Measurements from ENCODE around the gene PKLR. TPM values are rescaled to one million over a fixed set of nuclear protein-coding genes. Genes with fewer than 3 reads are reported as not detected.
A peak's percentile ranks its signal among the peaks of the same experiment; 100 is the strongest.

The PKLR gene
- total RNA-seq, 2 donors from 2014 or later, result not detected

GRCh38 chr1:155268630-155269029 is 32.6 kb downstream of the PKLR start:
- TF ChIP-seq CTCF (IDR thresholded peaks at IDR 0.05), result no peak
- no peaks in the 10 kb centered on the region for H3K9me3 ChIP-seq
- H3K36me3 ChIP-seq, result peaks cover 61% of the 10 kb centered on the region
- no peak overlapping the region for H3K27ac ChIP-seq
- H3K4me3 ChIP-seq, result no peak overlapping the region
- H3K4me1 ChIP-seq (ENCODE audit: control insufficient read depth in 1 of 2, low read depth in 2 of 2), result peaks cover 4 to 22% of the 10 kb centered on the region in 2 donors
- no peak for DNase-seq (ENCODE audit: low spot score)
- no peak for ATAC-seq (ENCODE audit: insufficient number of reproducible peaks, low FRiP score, low read depth)
- no peaks in the 10 kb centered on the region for H3K27me3 ChIP-seq (replicated peaks; ENCODE audit: insufficient read depth)

GRCh38 chr1:155267373-155267772 is 33.9 kb downstream of the PKLR start:
- no peaks in the 10 kb centered on the region for H3K27me3 ChIP-seq (replicated peaks; ENCODE audit: insufficient read depth)
- H3K36me3 ChIP-seq, result peaks cover 61% of the 10 kb centered on the region

DNA sequence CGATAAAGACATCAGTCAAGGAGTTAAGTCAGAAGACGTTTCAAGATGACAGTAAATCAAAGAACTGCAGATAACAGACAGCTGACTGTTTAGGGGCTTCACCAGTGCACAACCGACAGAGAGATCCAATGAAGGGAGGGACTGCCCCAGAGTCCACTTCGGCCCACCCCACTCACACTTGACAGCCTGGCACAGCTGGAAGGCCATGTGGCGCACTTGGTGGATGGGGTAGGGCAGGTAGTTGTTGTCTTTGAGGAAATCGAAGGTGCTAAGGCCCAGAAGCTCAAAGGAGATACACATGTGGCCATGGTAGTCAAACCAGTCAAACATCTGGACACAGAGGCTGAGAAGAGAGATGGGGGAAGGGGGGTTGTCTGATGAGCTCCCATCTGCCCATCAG is 34.7 kb downstream of the PKLR start:
- no peak for TF ChIP-seq CTCF (IDR thresholded peaks at IDR 0.05)
- peaks cover 2 to 16% of the 10 kb centered on the region in 2 donors for H3K4me1 ChIP-seq (ENCODE audit: control insufficient read depth in 1 of 2, low read depth in 2 of 2)
- no peaks in the 10 kb centered on the region for H3K9me3 ChIP-seq
- H3K27me3 ChIP-seq (replicated peaks; ENCODE audit: insufficient read depth), result no peaks in the 10 kb centered on the region
- no peak for DNase-seq (ENCODE audit: low spot score)
- no peak overlapping the region for H3K4me3 ChIP-seq
- no peak overlapping the region for H3K27ac ChIP-seq
- no peak for ATAC-seq (ENCODE audit: insufficient number of reproducible peaks, low FRiP score, low read depth)
- H3K36me3 ChIP-seq, result peaks cover 60% of the 10 kb centered on the region

More at GRCh38 chr1:155267373-155267772, 33.9 kb downstream of the PKLR start:
- no peak overlapping the region for H3K27ac ChIP-seq
- TF ChIP-seq CTCF (IDR thresholded peaks at IDR 0.05), result no peak
- ATAC-seq (ENCODE audit: insufficient number of reproducible peaks, low FRiP score, low read depth) (no peak), DNase-seq (ENCODE audit: low spot score) (no peak)
- peaks cover 3 to 22% of the 10 kb centered on the region in 2 donors for H3K4me1 ChIP-seq (ENCODE audit: control insufficient read depth in 1 of 2, low read depth in 2 of 2)
- no peak overlapping the region for H3K4me3 ChIP-seq
- H3K9me3 ChIP-seq, result no peaks in the 10 kb centered on the region

DNA sequence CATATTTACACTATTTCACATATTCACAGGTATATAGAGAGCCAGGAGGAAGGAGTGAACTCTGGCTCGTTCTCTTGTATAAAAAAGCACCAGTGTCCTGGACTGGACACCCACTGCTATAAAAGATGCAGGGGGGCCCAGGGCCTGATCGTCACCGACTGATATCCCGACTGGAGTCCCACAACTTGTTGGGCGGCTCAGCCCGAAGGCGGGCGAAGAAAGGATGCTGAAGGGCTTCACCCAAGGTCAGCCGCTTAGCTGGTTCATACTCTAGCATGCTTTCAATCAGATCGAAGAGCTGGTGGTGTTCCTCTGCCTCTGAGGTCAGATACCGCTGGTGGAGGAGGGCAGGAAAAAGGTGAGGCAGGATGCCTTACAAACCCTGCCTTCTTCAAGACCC is 38.2 kb downstream of the PKLR start:
- Histone ChIP-seq H3K36me3 (peaks cover 35% of the 10 kb centered on the region), H3K4me1 (ENCODE audit: control insufficient read depth in 1 of 2, low read depth in 2 of 2) (peaks cover 7 to 22% of the 10 kb centered on the region in 2 donors), H3K27ac (no peak overlapping the region), H3K27me3 (replicated peaks; ENCODE audit: insufficient read depth) (no peaks in the 10 kb centered on the region), H3K4me3 (no peak overlapping the region), H3K9me3 (no peaks in the 10 kb centered on the region)
- TF ChIP-seq CTCF (IDR thresholded peaks at IDR 0.05), result no peak
- ATAC-seq (ENCODE audit: insufficient number of reproducible peaks, low FRiP score, low read depth), result no peak
- DNase-seq (ENCODE audit: low spot score), result no peak

DNA sequence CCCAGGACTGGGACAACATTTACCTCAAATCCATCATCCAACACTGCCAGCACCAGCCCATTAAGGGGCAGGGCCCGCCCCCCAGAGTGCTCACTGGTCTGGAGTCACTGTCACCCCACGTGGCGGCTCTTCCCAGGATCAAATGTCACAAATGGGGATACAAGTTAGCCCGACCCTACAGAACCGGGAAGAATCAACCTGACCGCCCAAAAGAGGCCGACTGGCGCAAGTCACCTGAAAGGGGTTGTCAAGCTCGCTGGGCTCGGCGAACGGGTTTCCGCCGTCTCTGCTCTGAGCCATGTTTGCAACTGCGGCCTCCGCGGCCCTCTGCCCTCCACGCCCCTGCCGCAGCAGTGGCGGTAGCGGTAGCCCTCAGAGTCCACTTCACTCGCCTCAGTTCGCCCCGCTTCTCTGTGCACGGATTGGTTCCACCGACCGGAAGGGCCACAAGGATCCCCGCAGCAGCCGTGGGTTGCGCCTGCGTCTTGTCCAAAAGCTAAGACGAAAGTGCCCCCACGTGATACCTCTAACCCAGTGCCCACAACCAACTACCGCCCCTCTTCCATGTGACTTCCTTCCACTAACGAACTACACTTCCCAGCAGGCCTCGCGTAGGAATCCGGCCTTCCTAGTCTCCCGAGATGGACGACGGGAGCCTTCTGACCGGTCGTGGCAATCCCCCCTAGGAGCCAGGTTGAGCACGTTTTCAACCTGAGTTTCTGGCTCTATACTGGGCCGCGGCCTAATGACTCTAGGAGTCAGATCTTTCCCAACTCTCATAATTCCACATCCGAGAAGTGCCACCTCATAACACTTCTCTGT is 39.2 kb downstream of the PKLR start, which contains the start of gene SCAMP3:
TSS of gene SCAMP3 (minus strand) at position 509 of the 822 bp plus-strand sequence. CDS start at position 300, 209 bp downstream.
- peak; percentile 97 for DNase-seq (ENCODE audit: low spot score)
- Histone ChIP-seq H3K27ac (peak within 1 kb of the TSS; percentile 82 to 87), H3K36me3 (peaks cover 28% of the 10 kb centered on the region), H3K4me1 (ENCODE audit: control insufficient read depth in 1 of 2, low read depth in 2 of 2) (peaks cover 7 to 22% of the 10 kb centered on the region in 2 donors), H3K27me3 (replicated peaks; ENCODE audit: insufficient read depth) (no peaks in the 10 kb centered on the region), H3K9me3 (no peaks in the 10 kb centered on the region), H3K4me3 (peak within 1 kb of the TSS; percentile 93)
- peak; percentile 100 for ATAC-seq (ENCODE audit: insufficient number of reproducible peaks, low FRiP score, low read depth)
- TF ChIP-seq CTCF (IDR thresholded peaks at IDR 0.05), result no peak
